Neural cell (in vitro differentiated cells): ENCODE results near the gene OR6C4.

Experiments used
- CTCF ChIP-seq: fragments of 450-650 bp; IDR thresholded peaks from 2 replicates; pipeline ENCODE4 v1.5.1; 2014; ENCODE audit warnings: antibody characterized with exemption, mild to moderate bottlenecking, moderate library complexity; ENCODE audit not compliant: poor library complexity, severe bottlenecking
- EZH2 ChIP-seq: fragments of 200-600, 300-800 bp; shearing (Covaris generic), sonication (generic); IDR thresholded peaks from 2 replicates; pipeline ENCODE4 v1.6.1; 2014; ENCODE audit warnings: antibody characterized with exemption, low read length, borderline replicate concordance, mild to moderate bottlenecking; ENCODE audit not compliant: insufficient read depth, poor library complexity, severe bottlenecking

- TF ChIP-seq EZH2 = no peak
- TF ChIP-seq CTCF = no peak
Observed at GRCh38 chr12:55499810-55500252, 49.6 kb upstream of the OR6C4 start.
